Measurements from ENCODE around the gene BRAT1. TPM values are rescaled to one million over a fixed set of nuclear protein-coding genes. Genes with fewer than 3 reads are reported as not detected.

Gene BRAT1
- total RNA-seq, 1 experiment from 2014 or later = 85.7 TPM

DNA sequence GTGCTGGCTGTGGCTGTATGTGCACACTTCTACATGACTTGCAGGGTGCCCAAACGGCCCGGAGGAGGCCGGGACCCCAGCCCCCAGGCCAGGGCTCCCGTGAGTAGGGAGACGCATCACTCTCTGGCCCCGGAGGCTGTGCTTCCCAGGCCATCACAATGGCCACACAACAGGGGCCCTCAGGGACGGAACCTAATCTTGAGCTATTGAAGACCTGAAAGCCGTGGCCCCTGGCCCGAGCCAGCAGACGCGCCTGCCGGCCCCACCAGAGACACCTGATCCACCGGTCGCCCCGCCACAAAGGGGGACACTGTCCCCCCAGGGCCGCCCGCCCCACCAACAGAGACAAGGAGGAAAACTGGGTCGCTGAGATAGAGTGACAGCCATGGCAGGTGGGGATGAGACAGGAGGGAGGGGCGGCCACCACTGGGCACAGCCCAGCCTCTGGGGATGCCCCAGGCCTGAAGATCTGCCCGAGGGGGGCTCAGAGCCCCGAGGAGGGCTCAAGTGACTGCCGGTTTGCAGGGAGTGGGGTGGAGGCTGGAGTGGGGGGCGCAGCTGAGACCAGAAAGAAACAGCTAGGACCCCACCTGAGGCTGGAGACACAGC lies 45.9 kb downstream of the BRAT1 start:
- DNase-seq (ENCODE audit: low read depth, low spot score) = no peak
- in situ Hi-C loops (cut with HindIII; ENCODE audit: low pct_unique_long_range_greater_than_20kb, low sequenced_read_pairs) = no loop called here

DNA sequence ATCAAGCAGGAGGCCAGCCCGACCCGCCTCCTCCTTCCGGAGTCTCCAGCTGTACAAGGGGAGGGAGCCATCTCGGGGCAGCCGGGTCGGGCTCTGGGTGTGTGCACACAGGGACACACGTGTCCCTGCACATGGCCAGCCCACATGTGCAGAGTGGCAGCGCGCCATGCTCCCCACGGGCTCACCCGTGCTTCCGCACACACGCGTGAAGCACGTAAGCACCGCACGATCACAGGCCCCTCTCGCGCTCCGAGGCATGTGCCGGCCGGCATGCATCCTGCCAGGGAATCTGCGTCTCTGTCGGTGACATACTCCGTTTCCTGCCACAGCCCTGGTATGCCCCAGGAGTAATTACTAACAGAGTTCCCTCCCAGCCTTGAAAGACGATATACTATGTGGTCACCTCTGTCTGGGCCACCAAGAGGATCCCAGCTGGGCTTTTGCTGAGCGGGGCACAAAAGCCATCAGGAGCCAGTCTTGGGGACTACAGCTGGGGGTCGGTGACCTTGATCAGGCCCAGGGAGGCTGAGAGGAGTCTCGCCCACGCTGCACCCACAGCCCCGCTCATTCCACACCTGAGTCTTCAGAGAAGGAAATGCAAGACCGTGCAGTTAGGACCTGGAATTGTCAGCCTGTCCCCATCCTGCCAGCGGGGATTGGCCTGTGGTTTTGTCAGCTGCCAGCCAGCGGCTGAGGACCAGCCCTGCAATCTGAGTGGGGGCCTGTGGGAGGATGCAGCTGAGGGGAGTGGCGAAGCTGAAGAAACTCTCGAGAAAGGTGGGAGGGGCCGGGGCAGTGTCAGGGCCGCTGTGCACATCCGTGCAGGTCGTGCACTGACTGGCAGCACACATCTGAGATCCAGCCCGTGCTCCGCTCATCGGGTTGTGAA lies 46.8 kb downstream of the BRAT1 start:
- in situ Hi-C loops (cut with HindIII; ENCODE audit: low pct_unique_long_range_greater_than_20kb, low sequenced_read_pairs) = no loop called here
- no peak for DNase-seq (ENCODE audit: low read depth, low spot score)

DNA sequence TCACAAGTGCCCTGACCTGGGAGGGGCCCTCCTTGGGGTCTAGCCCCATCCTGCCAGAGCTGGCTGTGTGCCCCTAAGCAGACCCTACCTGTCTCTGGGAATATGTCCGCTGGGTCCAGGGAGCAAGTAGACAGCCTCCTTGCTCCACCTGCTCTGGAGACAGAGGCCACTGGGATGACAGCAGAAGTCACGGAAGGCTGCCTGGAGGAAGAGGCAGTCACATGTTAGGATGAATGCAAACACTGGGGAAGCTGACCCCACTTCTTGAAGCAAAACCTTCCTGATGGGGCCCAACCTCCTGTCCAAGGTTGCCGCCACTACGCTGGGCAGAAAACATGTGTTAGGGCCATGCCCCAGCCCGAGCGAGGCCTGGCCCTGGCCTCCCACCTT lies 47.4 kb downstream of the BRAT1 start:
- no peak for DNase-seq (ENCODE audit: low read depth, low spot score)
- in situ Hi-C loops (cut with HindIII; ENCODE audit: low pct_unique_long_range_greater_than_20kb, low sequenced_read_pairs) = no loop called here

DNA sequence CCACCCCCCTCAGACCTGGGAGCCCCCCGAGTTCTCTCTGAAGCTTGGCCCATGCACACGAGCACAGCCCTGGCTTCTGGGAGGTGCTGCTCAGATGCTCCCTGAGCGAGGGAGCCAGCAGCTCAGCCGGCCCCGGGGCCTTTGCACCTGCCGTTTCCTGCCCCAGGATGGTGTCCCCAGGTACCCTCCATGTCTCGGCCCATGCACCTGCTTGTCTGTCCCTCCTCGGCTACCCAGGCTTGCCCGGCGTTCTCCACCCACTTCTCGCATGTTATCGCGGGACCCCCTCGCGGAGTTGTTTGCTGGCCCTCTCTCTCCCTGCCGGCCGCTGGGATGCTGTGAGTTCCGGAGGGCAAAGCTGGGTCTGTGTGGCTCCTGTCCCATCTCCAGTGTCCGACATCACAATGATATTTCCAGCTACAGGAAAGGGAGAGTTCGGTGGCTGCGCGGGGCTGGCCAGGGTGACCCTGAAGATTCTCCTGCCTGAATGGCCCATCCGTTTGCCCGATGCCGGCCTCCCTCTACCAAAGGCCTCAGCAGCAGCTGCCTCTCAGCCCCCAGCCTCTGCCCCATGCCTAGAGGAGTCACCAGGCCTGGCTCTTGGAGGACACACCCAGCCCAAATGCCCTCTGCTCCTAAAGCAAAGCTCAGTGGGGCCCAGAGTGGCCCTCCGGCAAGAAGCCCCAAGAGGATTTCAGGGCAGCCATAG lies 48.0 kb downstream of the BRAT1 start:
- no peak for DNase-seq (ENCODE audit: low read depth, low spot score)
- in situ Hi-C loops (cut with HindIII; ENCODE audit: low pct_unique_long_range_greater_than_20kb, low sequenced_read_pairs) = no loop called here

DNA sequence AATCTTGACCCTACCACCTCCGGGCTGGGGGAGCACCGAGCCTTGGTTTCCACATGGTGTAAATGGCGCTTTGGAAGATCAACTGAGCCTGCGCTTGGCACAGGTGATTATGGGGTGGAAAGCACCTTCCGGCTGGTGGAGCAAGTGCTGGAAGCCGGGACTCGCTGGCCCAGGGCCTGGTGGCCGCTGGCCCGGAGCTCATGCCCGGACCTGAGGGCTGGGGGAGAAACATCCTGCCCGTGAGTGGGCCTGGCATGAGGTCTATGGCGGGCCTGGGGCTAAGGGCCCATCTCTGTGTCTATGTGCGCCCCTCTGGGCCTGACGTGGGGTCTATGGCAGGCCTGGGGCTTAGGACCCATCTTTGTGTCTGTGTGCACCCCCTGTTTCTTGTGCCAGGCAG lies 49.9 kb downstream of the BRAT1 start:
- in situ Hi-C loops (cut with HindIII; ENCODE audit: low pct_unique_long_range_greater_than_20kb, low sequenced_read_pairs) = no loop called here

DNA sequence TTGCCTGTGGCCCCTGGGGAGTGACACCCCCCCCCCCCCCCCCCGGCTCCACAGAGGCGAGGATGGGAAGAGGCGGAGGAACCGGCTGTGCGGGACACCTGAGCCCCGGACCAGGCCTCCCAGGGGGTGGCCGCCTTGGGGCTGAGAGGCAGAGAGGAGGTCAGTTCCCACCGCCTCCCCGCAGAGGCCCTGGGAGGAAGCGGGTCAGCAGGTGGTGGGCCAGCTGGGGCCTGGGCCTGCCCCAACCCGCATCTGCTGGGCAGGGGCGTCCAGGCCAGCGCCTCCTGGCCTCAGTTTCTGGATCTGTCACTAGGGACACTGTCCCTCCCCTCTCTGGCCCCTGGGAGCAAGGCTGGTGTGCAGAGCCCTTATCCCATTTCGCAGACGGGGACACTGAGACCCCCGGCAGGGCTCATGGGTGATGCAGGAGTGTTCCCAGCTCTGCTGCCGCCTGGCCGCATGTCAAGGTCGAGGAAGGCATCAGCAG lies 50.4 kb downstream of the BRAT1 start:
- in situ Hi-C loops (cut with HindIII; ENCODE audit: low pct_unique_long_range_greater_than_20kb, low sequenced_read_pairs) = no loop called here

More for the DNA sequence above, 49.9 kb downstream of the BRAT1 start:
- DNase-seq (ENCODE audit: low read depth, low spot score) = no peak

DNA sequence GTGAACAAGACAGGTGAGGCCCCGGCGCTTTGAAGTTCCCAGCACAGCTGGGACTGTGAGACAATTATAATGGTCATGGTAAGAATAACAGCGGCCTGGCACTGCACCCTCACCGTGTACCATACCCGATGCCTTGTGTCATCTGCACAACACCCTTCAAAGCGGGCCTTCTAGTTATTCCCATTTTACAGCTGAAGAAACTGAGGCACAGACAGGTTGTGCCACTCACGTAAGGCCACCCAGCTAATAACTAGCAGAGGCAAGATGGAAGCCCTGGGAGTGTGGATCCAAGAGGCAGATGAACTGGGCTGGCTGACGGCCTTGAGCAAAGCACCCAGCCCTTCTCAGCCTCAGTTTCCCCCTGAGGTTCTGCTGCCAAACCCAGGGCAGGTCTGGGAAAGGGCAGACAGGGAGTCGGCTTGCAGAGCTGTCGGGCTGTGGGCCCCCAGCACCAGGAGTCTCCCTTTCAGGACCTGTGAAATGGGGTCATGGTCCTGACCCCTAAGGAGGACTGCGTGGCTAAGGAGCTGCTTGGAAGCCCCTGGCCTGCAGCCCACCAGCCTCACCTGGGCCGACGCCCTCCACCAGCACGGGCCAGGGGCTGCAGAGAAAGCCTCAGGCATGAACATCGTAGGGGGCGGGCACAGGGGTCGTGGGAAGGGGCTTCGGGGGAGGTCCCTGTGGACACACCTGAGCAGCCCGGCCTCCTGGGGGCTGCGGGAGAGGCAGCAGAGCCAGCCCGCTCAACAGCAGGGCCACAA lies 51.0 kb downstream of the BRAT1 start:
- in situ Hi-C loops (cut with HindIII; ENCODE audit: low pct_unique_long_range_greater_than_20kb, low sequenced_read_pairs) = no loop called here
- DNase-seq (ENCODE audit: low read depth, low spot score) = no peak

More for the DNA sequence above, 50.4 kb downstream of the BRAT1 start:
- DNase-seq (ENCODE audit: low read depth, low spot score) = no peak

DNA sequence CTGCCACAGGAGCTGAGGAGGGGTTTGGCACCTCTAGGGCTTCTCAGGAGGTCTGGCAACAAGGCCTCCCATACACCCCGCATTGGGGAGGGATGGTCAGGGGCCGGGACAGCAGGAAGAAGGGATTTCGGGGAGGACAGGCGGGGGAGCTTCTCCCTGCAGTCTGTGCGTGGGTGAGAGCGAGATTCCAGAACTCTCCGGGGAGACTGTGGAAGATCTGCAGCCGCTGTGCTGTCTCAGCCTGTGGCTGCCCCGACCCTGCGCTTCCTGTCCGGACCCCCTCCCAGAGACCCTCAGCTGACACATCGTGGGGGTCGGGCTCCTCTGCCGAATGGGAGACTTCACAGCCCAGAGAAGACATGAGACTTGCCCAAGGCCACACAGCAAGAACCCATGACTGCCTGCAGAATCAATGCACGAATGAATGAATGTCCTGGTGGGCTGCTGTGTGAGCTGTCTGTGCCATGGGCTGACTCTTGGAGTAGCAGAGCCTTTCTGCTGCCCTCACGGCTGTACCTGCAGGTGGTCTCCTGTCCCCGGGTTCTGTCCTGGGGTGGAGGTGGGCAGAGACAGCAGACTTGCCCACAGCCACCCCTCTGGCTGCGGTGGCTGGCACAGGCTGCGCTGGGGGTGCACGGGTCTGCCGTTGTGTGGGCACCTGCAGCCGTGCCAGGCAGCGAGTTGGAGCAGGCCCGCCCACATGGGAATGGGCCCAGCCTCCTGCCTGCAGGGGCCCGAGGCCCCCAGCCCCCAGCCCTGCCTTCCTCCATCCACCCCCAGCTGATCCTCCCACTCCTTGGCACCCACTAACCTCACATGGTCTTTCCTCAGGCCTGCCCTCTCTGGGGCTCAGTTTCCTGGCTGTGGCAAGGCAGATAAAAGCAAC lies 52.0 kb downstream of the BRAT1 start:
- DNase-seq (ENCODE audit: low read depth, low spot score) = no peak
- in situ Hi-C loops (cut with HindIII; ENCODE audit: low pct_unique_long_range_greater_than_20kb, low sequenced_read_pairs) = no loop called here

DNA sequence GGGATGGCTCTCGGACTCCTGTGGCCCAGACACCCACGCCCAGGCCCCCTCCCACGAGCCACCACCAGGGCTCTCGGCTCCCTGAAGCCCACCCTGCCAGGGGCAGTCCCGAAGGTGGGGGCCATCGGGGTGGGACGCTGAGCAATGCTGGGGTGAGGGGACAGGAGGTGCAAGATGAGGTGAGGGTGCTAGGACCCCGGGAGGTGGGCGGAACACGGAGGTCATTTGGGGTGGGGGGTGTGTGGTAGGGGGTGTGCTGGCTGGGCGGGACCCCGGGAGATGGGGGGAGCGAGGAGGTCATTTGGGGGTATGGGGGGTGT lies 52.7 kb downstream of the BRAT1 start:
- in situ Hi-C loops (cut with HindIII; ENCODE audit: low pct_unique_long_range_greater_than_20kb, low sequenced_read_pairs) = no loop called here

DNA sequence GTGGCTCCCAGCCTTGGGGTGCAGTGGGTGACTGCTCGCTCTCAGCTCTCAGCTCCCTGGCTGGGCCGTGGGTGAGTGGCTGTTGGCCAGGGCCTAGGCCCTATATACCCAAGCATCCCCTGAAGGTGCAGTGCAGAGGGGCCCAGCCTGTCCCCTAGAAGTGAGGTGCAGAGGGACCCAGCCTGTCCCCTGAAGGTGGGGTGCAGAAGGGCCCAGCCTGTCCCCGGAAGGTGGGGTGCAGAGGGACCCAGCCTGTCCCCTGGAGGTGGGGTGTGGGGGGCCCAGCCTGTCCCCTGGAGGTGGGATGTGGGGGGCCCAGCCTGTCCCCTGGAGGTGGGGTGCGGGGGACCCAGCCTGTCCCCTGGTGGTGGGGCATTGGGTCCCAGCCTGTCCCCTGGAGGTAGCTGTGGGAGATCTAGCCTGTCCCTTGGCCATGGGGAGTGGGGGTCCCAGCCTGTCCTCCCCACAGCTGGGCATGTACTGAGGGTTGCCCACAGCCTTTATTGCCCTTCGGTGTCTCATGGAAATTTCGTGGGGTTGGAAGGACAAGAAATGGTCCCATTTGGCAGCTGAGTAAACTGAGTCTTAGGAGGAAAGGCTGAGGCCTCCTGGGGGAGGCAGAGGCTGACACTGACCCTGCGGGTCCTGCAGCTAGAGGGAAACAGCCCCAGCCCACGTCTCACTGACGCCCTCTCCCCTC lies 53.2 kb downstream of the BRAT1 start:
- no peak for DNase-seq (ENCODE audit: low read depth, low spot score)
- in situ Hi-C loops (cut with HindIII; ENCODE audit: low pct_unique_long_range_greater_than_20kb, low sequenced_read_pairs) = no loop called here

More for the DNA sequence above, 52.7 kb downstream of the BRAT1 start:
- no peak for DNase-seq (ENCODE audit: low read depth, low spot score)

DNA sequence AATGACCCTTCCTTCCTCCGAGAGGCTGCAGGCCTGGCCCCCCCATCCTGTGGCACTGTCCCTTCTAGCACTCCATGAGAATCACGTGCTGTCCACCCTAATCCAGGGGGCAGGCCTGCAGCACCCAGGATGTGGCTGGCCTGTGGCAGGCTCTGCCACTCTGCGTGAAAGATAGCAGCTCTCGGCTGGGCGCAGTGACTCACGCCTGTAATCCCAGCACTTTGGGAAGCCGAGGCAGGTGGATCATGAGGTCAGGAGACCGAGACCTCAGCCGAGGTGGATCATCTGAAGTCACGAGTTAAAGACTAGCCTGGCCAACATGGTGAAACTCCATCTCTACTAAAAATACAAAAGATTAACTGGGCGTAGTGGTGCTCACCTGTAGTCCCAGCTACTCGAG lies 54.6 kb downstream of the BRAT1 start:
- in situ Hi-C loops (cut with HindIII; ENCODE audit: low pct_unique_long_range_greater_than_20kb, low sequenced_read_pairs) = no loop called here
- no peak for DNase-seq (ENCODE audit: low read depth, low spot score)

DNA sequence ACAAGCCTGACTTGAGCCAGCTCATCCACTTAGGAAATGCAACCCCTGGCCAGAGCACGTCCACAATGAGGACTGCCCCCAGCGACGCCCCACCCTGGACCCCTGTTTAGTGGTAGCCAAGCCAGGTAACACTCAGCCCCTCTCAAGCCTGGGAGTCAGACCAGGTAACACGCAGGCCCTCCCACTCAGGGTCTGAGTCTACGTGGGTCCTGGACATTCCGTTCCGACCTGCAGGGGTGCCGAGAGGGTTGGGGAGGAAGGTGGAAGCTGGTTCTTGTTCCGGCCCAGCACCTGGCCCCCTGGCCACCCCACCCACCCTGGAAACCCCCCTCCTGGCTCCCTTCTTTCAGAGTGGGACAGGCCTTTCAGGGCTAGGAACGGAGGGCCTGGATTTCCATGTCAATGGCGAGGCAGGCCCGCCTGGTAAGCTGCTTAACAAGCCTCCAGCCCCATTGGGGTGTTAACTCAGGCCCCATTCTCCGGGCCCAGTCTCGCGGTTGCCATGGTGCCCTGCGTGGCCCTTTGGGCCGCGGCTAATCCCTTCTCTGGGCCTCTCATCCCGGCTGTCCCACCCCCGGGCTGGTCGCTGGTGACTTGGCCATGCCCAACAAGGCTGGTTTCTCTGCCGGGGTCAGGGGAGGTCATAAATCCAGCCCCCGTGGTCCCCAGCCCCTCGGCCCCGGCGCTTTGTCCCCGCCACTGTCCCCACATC lies 55.4 kb downstream of the BRAT1 start:
- in situ Hi-C loops (cut with HindIII; ENCODE audit: low pct_unique_long_range_greater_than_20kb, low sequenced_read_pairs) = no loop called here
- no peak for DNase-seq (ENCODE audit: low read depth, low spot score)

DNA sequence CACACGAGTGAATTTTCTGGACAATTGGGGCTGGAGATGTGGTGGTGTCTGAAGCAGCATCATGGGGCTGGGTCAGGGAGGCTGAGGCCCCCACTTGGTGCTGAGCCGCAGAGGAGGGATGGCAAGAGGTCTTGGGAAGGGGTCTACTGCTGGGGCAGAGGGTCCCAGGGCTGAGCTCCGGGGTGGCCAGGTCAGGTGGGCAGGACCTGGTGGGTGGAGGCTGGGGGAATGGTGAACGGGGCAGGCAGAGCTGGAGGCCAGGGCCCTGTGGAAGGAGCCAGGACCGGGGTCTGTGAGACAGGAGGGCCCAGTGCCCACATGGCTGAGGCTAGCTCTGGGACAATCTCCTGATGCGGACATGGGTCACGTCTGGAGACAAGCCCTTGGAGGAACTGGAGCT lies 56.1 kb downstream of the BRAT1 start:
- DNase-seq (ENCODE audit: low read depth, low spot score) = no peak
- in situ Hi-C loops (cut with HindIII; ENCODE audit: low pct_unique_long_range_greater_than_20kb, low sequenced_read_pairs) = no loop called here

DNA sequence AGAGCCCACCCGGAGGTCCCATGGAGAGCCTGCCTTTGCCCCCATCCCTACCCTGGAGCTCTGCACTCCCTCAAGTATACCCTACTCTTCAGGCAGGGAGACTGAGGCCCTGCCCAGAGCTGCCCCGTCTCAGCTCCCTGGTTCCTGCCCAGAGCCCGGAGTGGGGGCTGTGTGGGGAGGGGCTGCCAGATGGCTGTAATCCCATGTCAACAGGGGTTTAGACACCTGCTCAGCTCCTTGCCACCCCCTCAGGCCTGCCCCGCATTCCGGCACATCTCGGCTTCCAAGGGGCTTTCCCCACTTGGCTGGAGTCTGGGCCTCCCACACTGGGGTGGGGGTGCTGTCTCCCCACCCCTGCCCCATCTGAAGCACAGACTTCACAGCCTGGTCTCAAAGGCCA lies 56.6 kb downstream of the BRAT1 start:
- in situ Hi-C loops (cut with HindIII; ENCODE audit: low pct_unique_long_range_greater_than_20kb, low sequenced_read_pairs) = no loop called here
- no peak for DNase-seq (ENCODE audit: low read depth, low spot score)

DNA sequence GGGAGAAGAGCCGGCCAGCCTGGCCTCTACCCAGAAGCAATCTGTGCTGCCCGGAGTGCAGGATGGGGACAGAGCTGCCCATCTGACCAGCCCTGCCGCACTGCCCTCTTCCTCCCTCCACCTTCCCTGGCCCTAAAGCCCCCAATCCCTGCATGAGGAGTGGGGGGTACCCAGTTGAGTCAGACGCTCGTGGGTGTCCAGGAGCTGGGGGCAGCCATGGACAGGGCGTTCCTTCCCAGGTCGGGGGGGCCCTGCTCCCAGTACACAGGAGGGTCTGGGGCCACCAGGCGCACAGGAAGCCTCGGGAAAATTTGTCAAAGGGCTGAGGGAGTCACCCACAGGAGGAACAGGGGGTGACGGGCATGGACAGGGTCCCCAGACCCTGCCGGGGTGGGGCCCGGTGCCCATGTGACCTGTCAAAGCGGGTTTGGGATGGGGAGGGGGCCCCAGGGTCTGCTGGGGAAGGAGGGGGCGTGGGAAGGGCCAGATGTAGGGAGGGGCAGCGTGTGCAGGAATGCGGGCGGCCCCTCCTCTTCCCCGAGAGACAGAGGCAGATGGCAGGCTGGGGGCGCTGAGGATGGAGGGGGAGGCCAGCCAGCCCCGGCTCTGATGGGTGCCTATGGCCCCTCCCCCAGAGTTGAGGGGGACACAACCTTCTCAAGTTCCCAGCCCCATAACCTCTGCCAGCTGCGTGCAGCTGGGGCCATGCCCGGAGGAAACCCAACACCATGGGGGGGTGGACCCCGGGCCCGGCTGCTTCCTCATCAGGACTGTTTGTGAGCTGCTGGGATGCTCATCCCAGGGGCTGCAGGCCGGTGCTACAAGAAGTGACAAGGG lies 57.6 kb downstream of the BRAT1 start:
- in situ Hi-C loops (cut with HindIII; ENCODE audit: low pct_unique_long_range_greater_than_20kb, low sequenced_read_pairs) = no loop called here
- no peak for DNase-seq (ENCODE audit: low read depth, low spot score)

Data from SK-MEL-5 (cell line).